ENCODE data around the gene MSRB1.

GRCh38 chr16:1979271-1980029, 36.5 kb upstream of the MSRB1 start:
- TF ChIP-seq CTCF (IDR thresholded peaks at IDR 0.05; ENCODE audit: low read length) (no peak), EZH2 (IDR thresholded peaks at IDR 0.05; ENCODE audit: borderline replicate concordance, low read length) (no peak)

All from OCI-LY1 (cell line).